HG03378 (cell line): ENCODE results near the gene DIAPH1.

Experiments
- ATAC-seq: cut with Tn5 transposase; IDR thresholded peaks from one replicate; pipeline ENCODE4 v1.9.1; 2021; ENCODE audit warnings: mild to moderate bottlenecking, moderate library complexity; ENCODE audit not compliant: unreplicated experiment

DIAPH1 gene

GRCh38 chr5:141640051-141640415 lies 21.2 kb upstream of the DIAPH1 start:
- no peak for ATAC-seq

DNA sequence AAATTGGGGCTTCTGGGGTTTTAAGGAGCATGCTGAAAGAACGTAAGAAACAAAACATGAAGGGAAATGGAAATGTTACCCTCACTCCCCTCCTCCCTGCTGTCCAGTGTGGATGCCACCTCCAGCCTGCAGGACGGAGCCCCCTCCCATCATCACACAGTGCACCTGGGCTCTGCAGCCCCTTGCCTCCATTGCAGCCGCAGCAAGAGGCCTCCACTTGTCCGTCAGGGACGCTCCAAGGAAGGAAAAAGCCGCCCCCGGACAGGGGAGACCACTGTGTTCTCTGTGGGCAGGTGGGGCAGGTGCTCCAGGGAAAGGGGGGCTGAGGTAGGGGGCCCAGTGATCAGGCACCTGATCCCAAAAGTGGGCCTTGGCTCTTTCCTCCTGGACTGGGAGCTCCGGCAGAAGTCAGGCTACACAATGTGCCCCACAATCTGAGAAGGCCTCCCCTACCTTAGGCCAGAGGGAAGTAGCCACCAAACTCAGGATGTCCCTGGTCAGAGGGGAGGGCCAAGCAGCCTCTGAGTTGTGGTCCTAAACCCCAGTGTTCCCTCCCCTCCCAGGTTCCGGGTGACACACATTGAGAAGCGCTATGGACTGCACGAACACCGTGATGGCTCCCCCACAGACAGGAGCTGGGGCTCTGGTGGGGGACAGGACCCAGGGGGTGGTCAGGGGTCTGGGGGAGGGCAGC lies 20.7 kb upstream of the DIAPH1 start:
- no peak for ATAC-seq

- no peak for ATAC-seq
These were observed 20.0 kb upstream of the DIAPH1 start for GRCh38 chr5:141638771-141639170.

GRCh38 chr5:141637767-141638419 lies 19.1 kb upstream of the DIAPH1 start:
- ATAC-seq, result peak; percentile 29

DNA sequence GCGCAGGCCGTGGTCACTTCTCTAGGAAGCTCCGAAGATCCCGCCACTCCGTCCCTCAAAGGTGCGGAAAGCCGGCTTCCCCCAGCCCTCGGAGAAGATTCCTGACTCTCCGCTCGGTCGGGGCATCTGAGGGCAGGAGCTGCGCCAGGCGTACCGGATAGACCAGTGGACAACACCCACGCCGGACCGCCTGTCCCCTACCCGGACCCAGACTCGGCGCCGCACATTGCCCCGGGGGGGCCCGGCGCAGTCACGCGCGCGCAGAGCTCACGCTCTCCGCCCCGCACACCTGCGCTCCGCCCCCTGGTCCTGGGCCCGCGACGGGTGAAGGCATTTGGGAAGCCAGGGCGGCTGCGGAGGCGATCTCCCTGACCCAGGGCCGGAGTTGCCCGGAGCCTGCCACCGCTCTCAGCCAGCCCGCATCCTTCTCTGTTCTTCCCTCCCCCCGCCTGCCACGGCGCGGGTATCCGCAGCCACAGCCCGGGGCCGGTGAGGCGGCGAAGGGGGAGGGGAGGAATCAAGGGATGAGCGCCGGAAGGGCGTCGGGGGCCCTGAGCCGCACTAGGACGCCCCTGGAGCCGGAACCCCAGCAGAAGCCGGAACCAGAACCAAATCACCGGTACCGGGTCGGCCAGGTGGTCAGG lies 18.4 kb upstream of the DIAPH1 start:
- peak; percentile 5 for ATAC-seq

DNA sequence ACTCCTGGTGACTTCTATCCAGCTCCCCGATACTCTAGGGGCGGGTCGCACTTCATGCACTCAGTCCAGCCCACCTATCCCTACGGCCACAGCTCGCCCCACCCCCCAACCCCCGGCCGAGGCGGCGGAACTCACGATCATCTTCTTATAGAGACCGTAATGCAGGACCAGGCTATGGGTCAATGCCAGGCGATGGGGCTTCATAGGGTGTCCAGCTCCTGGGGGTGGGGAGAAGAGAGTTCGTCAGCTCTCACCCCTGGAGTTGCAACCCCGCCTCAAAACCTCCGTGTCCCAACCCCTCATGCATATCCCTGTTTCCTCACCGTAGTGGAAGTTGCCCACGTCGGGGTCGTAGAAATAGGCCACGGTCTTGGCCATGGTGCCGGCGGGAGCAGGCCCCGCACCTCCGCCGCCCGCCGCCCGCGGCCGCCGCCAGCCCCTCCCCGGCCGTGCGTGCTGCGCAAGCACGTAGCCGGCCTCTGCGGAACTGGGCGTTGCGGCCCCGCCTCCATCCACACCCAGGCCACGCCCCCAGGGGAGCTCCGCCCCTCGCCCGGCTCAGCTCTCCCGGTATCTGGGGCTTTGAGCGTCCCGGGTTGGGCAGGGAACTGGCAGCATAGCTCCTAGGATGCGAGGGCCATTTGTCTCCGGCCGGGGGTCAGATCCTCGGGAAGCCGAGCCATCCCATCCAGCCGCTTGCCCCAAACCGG lies 17.8 kb upstream of the DIAPH1 start, which contains the start of the genes HDAC3 and RELL2:
HDAC3 (minus strand) TSS at position 437 of the 710 bp plus-strand sequence; CDS start at position 378, 59 bp downstream.
RELL2 (plus strand) TSS at position 585 of the 710 bp plus-strand sequence. CDS start 1,229 bp downstream, outside the sequence.
- ATAC-seq, result peak; percentile 45

DNA sequence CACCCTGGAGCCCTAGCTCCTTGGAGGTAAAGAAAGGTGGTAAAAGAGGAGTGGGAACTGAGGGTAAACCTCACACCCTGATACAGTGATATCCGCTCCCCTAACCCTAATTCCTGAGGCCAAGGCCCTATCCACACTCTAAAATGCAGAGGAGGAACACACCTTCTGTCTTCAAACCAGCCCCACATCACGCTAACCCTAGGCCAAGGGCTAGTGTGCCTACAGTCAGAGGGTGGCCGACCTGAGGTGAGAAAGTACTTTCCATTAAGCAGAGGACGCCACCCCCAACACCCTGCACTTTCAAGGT lies 17.3 kb upstream of the DIAPH1 start:
- ATAC-seq, result no peak

- ATAC-seq, result no peak
These were observed 16.8 kb upstream of the DIAPH1 start for GRCh38 chr5:141635646-141636045.

- ATAC-seq, result no peak
These were observed 15.9 kb upstream of the DIAPH1 start for GRCh38 chr5:141634720-141635119.

- peak; percentile 89 for ATAC-seq
These were observed 15.2 kb upstream of the DIAPH1 start for GRCh38 chr5:141633871-141634561.

DNA sequence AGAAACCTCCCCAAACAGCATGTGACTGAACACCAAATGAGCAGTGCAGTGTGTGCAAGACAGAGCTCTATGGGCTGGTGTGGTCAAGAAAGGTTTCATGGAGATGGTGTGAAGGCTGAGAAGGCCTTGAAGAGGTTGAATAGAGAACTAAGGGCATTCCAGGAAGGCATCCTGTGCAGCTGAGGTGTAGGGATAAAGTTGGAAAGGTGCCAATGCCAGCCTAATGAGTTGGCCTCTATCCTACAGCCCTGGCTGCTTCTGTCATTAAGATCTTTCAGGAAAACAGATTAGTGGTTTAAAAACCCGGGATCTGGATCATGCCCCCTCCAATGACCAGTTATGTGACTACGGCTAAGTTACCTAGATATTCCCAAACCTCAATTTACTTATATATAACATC lies 13.8 kb upstream of the DIAPH1 start:
- ATAC-seq, result no peak

DNA sequence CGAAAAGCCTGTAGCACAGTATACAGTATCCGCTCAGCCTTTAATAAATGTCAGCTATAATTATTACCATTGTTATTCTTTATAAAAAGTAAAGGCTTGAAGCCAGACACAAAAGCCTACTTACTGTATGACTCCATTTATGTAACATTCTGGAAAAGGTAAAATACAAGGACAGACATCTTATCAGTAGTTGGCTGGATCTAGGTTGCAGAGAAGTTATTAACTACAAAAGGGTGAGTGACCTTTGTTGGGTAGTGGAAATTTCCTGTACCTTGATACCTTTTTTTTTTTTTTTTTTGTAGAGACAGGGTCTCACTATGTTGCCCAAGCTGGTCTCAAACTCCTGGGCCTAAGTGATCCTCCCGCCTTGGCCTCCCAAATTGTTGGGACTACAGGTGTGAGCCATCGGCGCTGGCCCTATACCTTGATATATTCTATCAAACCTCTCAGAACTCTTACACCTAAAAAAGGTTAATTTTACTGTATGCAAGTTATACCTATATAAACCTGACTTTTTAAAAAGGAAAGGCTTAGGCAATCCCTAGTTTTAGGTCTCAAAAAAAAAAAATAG lies 11.9 kb upstream of the DIAPH1 start:
- ATAC-seq, result no peak

DNA sequence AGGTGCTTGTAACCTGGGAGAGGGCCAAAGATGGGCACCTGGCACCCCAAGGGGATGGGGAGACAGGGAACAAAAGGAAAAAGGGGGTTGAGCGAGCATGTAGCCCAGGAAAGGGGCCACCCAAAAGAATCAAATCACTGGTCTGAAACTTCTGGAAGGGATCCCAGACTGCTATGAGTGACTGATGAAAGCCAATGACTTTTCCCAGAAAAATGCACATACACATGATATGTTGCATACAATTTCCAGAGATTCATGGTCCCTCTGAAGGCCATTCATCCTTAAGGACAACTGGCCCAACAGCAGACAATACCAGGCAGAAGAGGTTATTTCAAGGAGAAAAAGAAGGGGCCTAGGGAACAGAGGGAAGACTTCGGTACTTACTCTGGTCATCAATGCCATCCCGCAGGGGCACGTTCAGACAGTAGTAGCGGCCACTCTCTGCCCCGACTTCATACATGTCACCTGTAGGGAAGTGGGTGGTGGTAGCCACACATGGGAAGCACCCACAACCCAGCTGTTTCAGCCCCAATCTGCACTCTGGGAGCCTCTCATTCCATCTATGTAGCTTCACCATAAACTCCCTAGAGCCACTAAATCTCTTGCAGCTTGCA lies 9.5 kb upstream of the DIAPH1 start:
- ATAC-seq, result no peak

- ATAC-seq, result no peak
These were observed 4.8 kb upstream of the DIAPH1 start for GRCh38 chr5:141623611-141624010.

DNA sequence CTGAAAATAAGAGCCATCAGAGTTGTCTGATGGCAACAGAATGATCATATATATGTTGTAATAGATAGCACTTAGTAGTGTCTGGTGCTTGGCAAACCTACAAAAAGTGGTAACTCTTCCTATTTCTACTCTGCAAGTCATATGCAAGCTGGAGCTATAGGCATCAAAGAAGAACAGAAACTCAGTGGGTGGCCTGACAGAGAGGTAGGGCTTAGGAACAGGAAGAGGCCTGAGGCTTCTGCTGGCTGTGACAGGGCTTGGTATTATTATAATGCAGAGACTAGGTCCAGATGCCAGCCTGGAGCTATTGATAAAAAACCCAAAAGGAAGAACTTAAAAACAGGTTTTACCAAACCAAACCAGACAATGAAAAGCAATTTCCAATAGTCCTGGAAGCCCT lies 4.4 kb upstream of the DIAPH1 start:
- ATAC-seq, result peak; percentile 76

DNA sequence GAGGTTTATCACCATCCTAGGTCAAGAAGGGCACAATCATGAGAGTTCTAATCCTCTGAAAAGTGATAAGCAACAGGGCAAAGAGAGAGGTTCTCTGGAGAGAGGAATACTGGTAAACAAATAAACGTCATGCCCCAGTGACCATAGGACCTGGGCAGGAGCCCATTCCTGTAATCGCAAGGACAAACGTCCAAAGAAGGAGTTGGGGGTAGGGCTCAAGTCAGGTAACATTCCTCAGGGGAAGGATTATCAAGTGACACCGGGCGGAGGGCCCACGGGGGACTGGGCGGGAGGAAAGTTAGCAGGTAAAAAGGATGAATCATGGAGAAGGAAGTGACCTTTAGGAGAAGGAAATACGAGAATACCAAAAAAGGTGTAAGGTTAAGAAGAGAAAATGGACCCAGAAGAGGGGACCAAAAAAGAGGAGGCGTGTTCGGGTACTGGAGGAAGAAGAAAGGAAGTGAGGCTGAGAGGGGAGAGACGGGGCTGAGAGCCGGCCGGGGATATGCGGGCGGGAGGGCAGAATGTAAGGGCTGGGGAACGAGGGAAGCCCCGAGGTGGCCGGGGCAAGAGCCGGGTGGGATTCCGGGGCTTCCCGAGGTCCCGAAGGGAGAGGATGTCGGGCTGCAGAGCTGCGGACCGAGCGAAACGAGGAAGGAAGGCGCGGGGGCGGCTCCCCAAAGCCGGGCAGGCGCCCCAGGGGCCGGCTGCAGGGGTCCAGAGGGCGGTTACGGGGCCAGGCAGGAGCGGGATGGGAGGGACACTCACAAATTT lies 583 bp downstream of the DIAPH1 start:
- peak; percentile 13 for ATAC-seq

GRCh38 chr5:141617682-141618029 lies 1.1 kb downstream of the DIAPH1 start:
- peak; percentile 6 for ATAC-seq

DNA sequence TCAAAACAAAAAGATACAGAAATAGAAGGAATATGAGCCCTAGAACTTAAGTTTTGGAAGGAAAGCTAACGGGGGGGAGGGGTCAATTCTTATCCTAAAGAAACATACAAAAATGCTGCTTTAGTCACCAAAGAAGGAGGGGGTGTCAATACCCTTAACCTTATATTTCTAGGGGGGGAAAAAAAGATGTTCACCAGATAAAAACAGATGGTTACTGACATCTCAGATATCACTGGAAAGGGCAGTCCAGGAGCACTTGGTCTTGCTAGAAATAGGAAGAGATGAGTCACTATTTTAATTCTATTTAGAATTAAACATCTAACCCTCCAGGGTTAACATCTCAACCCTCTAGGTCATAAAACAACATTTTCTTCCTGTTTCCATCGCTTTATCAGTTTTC lies 1.7 kb downstream of the DIAPH1 start:
- ATAC-seq, result no peak

- no peak for ATAC-seq
These were observed 2.6 kb downstream of the DIAPH1 start for GRCh38 chr5:141615991-141616720.
